DND-41 (cell line): ENCODE data around the gene FOXK1.

Experiments used
- CTCF ChIP-seq: IDR thresholded peaks from 2 replicates; pipeline ENCODE4 v1.5.1; 2012; ENCODE audit warnings: borderline replicate concordance, low read length, moderate library complexity, mild to moderate bottlenecking; ENCODE audit not compliant: poor library complexity, severe bottlenecking; ENCODE audit errors: extremely low read depth
- EZH2 ChIP-seq: IDR thresholded peaks from 3 replicates; pipeline ENCODE4 v1.6.1; 2012; ENCODE audit warnings: borderline replicate concordance, low read depth, mild to moderate bottlenecking, moderate library complexity, low read length, inconsistent platforms; ENCODE audit not compliant: severe bottlenecking

- TF ChIP-seq EZH2 (no peak), CTCF (no peak)
Measured at GRCh38 chr7:4700577-4701235, 18.6 kb downstream of the FOXK1 start.
